SIG-M5 (cell line): ENCODE data around the gene CDK2AP2.

Experiments used
- DNase-seq: peaks from one replicate; lab custom pipeline; 2025; lab: John Stamatoyannopoulos, UW

Gene CDK2AP2

DNA sequence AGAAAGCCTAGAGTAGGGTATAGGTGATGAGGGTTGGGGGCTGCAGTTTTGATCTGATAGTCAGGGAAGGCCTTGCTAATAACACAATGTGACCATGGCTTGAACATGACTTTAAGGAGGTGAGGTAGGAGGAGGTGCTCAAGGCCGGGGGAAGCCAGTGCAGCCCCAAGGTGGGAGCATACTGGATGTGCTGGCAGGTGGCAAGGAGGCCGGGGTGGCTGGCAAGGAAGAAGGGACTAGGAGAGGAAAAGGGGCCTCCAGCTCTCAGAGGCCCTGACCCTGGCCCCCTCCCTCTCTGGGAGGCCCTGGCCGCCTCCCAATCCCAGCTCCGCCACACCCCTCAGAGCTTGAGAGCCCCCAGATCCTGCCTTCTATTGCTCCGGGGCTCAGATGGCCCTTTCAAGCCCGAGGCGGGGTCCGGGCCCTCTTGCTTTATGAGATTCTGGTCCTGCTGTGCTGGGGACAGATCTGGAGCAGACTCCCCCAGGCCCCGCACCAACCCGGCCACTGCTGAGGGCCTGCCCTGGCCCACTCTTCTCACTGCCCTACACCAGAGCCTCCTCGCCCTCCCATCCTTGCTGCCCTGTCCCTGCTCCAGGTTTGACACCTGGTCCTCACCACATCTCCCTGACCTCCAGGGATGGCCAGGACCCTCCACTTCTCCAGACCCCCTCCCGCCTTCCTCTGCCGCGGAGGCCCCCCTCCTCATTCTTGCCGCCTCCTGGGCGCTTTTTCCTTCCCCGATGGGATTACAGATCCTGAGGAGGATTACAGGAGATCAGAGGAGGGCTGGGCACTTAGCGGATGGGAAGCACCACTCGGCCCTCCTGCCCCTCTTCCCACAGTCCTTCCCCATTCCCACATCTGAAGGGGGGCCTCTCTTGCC, 4.6 kb downstream of the CDK2AP2 start:
- DNase-seq: no peak

DNA sequence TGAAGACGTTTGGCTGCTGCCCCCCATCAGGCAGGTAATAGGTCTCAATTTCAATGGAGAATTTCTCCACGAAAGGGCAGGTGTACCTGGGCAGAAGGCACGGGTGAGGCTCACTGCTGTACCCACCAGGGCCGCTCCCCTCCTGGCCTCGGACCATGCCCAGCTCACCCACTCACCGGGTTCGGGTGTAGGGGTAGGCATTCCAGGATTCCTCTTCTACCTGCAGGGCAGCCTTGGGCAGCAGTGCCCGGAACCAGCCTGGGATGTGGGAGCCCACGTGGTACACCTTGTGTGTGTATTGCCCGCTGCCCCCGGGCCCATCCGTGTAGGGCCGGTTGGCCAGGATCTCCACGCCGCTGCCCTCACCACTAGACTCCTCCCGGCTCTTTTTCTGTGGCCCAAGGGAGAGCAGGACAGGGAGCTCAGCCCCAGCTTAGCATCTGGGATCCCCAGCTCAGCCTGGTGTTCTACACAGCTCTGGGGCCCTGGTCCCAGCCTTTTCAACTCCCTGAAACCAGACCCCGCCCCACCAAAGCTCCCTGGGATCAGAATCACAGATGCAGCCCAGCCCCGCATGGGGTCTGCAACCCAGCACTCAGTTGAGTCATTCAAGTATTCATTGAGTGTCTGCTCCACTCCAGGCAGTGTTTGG, 5.5 kb downstream of the CDK2AP2 start:
- no peak for DNase-seq

DNA sequence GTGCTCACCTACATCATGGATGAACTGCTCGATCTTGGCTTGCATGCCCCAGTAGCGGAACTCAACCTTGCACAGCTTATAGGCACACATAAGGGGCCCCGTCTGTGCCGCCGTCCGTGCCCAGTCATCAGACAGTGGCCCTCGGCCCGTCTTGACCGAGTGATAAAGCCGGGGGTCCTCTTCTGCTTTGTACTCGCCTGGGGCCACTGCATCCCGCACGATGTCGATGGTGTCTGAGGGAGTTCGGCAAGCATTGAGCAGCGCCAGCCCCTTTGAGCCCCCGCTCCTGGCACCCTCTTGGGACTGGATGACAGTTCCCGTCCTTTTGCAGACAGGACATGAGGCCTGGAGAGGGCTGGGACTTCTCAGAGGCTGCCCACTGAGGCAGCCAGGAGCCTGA, 6.1 kb downstream of the CDK2AP2 start:
- no peak for DNase-seq

DNA sequence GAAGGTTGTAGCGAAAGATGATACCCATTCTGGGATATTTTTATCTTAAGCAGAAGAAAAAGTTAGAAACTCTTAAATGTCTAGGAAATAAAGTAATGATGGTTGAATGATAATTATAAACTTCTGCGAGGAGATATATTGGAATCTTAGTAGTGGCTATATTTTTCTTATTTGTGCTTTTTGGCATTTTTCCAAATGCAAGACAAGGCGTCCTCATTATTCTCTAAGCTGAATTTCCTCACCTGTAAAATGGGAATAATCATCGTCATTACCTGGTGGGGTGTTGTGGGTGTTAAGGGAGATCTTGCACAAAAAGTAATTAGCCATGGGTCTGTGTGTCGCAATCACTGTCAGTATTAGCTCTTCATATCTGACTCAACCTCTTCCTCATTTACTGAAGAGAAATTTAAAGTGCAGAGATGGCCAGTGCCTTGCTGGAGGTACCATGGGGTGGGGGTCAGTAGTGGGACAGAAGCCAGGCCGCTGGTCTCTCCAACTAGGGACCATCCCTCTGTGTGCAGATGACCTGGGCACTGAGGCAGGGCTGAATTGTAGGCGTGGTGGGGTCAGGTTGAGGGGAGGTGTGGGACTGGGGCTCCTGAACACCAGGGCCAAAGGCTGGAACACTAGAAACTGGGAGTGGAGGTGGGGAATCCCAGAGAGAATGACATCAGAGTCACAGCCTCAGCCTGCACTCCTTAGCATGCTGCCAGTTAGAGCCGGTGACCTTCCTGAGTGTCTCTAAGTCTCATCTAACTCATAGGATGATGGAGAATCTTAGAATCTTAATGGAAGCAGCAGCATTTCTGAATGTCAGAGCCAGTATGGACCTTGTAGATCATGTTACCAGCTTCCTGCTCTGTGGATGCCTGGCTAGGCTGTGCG, 6.9 kb downstream of the CDK2AP2 start:
- DNase-seq: no peak

DNA sequence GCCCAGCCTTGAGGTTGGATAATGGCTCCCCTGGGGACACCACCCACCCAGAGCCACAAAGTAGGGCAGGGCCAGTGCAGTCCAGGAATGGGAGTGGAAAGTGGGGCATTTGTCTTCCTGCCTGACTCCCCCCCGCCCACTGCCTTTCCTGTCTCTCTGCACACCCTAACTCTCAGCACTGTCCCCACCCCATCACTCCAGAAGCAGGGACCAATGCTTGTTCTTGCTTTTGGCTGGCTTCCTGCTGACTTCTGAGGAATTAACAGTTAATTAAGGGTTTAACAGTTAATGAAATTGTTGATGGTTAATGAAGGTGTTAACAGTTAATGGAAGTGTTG, 7.5 kb downstream of the CDK2AP2 start:
- no peak for DNase-seq

DNA sequence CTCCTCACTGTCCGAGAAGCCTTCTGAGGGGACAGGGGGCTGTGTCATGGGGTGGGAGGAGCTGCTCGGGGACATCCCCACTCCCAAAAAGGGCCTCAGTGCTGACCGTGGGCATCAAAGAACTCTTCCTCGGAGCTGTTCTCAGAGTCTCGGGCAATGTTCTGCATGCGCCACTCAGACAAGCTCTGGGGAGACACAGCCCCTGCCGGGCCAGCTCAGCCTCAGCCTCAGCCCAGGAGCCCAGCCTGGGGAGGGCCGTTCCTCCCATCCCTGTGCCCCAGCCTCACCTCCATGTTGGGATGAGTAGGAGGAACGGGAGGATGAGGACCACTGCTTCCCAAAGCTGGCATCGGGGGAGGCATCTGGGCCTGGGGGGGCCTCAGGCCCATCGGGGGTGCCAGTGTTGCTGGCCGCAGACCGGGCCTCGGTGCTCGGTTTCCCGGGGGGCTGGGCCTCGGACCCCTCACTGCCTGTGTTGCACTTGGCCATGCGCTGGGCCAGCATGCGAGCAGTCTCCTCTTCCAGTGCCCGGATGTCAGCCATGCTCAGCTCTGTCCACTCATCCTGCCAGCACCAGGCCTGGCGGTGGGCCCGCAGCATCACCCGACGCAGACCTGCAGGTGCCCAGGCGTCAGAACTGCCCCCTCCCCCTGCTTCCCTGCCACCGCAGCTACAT, 8.0 kb downstream of the CDK2AP2 start:
- no peak for DNase-seq

DNA sequence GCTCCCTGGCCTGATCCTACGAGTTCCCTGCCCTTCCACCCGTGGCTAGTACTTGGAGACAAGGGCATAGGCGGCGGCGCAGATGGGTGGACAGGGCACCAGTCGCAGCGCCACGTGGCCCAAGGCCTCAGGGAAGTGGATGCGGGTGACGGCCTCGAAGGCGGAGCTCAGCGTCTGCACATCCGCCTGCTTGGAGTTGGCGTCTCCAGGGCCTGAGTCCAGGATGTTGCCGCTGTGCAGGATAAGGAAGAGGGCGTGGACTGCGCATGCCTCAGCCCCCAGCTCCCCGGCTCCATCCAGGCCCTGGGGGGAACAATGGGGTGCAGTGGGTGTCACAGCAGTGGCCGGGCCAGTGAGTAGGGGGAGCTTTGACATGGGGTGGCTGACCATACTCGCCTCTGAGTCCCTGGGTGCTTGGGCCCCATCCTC, 9.4 kb downstream of the CDK2AP2 start:
- DNase-seq: no peak

DNA sequence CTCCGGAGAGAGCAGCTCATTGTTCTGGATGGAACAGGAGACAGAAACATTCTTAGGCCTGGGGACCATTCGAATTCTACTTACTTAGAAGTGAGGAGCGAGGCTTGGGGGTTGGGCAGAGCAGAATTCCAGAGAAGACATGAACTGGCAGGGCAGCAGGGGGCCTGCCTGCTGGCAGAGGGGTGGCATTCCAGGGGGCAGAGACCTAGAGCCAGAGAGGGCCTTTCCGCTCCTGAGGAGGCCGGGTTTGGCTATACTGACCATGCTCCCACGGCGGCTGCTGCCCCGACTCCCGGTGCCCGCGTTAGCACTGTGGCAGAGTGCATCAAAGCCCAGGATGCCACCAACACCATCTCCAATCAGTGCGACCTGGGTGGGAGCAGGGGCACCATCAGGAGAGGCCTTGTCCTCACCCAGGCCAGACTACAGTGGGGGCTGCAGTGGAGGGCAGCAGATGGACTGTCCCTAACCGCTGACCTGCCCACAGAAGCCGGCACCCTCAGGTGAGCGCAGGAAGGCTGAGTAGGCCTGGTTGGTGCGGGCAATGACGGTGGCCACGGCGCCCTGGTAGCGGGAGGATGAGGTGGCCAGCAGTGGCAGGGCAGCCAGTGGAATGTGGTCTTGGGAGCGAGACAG, 10.2 kb downstream of the CDK2AP2 start:
- no peak for DNase-seq

DNA sequence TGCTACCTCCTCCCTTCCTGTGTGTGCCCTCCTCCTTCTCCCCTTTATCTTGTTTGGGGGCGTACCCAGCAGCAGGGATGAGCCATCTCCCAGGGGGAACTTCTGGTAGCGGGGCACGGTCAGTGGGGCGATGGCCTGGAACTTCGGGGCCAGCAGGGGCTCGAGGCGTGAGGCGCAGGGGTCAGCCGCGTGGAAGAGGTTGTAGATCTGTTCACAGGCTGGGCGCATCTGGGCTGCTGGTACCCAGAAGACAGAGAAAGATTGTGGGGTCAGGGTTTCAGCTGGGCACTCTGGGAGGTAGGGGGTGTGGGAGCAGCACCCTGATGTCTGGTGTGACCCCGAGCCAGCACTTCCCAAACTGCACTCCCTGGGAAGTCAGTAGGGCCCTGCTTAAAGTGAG, 11.8 kb downstream of the CDK2AP2 start:
- DNase-seq: no peak

DNA sequence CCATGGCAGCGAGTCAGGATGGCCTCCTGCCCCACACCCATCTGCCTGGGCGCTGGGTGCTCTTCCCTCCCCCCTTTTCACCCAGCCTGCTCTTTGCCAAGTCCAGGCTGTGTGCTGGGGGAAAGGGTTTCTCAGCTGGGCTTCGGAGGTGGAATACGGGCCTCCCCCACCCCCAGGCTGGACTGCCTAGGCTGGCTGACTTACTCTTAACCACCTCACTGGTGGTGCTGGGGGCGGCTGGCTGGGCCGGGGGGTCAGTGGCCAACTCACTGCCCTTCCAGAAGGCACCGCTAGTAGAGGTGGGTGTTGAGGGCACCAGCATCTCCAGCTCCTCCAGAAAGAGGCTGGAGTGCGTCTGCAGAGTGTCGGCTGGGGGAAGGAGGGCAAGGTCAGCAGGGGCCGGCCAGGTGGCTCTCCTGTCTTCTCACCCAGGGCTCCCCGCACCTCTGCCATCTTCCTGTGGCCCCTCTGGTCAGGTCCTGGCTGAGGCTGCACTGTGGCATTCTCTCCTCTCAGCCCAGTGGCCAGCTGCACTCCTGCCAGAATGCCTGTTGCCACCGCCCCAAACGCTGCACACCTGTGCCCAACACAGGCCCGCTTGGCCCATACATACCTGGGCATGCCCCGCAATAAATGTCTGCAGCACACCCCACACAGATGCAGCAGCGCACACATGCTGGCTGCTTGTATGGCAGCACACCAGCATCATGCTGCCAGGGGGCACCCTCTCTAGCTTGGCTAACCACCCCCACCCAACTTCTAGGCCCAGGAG, 12.5 kb downstream of the CDK2AP2 start:
- no peak for DNase-seq

DNA sequence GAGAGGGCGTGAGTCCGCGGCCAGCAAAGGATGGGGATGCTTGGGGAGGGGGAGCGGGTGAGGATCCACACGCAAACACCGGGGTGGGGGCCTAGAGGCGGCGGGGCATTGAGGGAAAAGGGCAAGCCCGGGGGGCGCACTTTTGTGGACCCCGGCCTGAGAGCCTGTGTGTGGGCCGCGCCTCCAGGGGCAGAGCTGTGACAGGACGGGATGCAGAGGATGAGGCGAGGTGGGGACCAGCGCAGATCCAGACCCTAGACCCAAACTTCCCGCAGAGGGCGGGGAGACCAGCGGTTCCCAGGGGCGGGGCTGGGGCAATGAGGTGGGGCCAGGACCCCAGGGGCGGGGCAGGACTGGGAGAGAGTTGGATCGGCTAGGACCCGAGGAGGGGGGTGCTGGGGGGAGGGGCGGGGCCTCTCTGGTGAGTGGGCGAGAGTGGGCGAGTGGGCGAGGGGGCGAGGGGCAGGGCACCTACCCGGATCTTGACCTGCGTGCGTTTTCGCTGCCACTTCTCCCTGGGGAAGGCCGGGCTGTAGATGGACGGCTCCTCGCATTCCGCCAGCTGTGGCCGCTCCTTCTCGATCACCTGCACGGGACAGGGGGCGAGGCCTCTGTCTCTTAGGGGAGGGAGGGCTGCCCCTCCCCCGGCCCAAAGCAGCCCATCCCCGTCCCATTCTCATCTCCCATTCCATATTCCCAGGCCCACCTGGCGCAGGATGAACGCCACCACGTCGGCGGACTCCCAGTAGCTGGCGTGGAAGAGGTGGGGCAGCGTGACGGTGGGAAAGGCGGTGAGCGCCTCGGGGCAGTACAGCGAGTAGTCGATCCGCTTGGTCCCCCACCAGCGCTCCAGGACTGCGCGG, 13.4 kb downstream of the CDK2AP2 start:
- no peak for DNase-seq

DNA sequence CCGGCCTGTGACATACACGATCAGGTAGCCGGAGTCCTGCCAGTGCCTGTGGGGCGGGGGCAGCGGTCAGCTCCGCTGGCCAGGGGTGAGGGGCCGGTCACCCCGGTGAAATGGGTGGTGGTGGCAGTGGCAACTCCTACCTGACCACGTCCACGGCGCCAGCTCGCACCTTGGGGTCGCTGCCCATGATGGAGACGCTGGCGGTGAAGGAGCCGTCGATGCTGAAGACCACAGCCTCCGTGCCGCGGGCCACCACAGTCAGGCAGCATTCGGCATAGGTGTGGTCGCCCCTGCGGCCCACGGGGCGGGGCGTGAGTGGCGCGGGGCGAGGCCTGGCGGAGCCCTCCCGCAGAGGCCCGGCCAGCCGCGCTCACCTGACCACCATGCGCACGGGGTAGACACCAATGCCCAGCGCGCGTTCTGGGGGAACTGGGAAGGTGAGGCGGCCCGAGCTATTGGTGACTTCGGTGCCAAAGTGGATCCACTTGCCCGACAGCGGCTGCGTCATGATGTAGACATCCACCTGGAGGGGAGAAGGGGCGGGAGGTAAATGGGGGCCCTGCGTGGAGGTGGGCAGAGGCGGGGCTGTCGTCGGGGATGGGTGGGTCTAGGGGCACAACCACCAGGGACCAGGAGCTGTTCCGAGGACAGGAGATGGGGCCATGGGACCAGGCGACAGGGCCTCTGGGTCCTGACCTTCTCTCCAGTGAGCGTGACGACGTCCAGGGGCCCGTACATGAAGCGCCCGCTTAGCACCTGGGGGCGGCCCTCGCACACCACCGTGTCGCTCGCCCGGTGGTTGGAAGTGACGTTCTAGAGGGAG, 14.2 kb downstream of the CDK2AP2 start:
- DNase-seq: no peak

DNA sequence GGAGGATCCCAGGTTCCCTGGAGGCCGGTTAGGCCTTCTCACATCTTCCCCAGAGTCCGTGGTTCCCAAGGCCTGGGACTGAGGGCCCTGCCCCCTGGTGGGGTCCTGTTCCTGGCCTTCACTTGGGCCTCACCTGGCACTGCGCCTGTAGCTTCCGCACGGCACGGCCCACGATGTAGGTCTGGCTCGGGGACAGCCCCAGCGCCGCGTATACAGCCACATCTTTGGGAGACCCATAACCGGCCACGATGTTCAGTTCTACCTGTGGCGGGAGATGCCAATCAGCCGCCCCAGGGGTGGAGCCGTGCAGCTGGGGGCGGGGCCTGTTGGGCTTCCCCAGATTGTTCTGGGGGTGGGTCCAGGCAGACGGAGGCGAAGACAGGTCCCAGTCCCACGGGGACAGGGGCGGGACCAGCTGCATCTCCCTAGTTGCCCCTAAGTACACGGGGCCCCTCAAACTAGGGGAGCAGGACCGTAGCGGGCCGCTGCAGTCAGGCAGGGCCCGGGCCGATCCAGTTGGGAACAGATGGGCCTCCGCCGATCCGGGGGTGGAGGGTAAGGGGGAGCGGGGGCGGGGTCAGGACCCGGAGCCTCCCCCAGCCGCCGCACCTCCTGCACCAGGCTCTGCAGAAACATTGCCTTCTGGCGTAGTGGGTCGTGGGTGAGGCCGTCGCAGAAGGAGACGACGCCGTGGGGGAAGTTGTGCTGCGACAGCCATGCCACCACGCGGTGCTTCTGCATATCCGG, 15.0 kb downstream of the CDK2AP2 start:
- no peak for DNase-seq

DNA sequence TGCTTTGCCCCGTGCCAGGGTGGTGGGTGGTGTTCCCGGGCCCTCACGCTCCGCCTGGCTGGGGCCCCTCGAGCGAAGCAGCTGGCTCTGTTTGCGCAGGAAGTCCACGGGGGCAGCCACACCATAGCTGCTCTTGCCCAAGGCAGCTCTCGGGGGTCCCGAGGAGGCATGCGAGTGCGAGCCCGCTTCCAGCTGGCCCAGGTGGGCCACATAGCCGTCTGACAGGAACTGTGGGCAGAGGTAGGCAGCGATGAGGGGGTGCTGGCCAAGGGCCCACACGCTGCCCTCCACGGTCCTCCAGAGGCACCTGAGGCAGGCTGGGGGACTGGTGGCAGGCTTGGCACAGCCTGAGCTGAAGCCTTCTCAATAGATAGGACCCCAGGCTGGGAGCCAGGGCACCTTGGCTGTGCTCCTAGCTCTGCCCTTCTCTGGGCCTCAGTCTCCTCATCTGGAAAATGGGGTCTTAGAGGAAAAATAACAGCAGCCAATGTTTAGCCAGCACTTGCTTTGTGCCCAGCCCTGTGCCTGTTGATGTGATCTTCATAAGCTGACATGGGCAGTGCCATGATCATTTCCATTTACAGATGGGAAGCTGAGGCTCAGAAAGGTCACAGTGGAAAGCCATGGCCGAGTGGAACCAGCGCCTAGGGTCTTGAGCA, 15.8 kb downstream of the CDK2AP2 start:
- no peak for DNase-seq

DNA sequence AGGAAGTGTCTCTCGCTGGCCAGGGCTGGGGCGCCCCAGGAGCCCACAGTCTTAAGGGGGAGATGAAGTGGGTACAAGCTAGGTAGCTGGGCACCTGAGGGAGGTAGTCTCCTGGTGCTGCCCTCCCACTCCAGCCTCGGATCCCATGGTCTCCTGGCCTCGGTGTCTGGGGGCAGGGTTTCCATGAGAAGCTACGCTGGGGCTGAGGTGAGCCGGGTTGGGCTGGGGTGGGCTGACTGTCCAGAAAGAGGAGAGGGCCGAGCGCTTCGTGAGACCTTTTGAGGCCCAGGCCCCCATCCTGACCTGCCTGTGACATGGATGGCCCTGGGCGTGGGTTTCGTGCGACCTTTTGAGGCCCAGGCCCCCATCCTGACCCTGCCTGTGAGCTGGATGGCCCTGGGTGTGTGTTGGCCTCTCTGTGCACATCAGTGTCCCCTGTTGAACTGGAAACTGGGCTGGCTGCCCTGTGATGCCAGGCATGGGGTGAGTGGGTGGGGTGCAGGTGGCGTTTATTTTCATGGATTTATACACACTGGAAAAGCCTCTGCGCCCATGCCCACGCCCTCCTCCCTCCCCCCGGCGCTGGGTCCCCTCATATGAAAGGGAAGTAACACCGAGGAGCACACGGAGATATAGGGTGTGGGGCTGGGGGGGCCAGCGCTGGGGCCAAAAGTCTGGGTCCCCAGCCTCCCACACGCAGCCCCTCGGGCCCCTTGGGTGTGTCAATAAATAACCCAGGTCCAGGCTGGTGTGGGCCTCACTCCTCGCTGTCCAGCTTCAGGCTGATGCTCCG, 16.5 kb downstream of the CDK2AP2 start:
- DNase-seq: no peak

DNA sequence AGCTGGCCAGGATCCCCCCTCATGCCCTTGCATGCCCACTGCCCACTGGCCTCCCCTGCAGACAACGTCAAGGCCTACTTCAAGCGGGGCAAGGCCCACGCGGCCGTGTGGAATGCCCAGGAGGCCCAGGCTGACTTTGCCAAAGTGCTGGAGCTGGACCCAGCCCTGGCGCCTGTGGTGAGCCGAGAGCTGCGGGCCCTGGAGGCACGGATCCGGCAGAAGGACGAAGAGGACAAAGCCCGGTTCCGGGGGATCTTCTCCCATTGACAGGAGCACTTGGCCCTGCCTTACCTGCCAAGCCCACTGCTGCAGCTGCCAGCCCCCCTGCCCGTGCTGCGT, 17.3 kb downstream of the CDK2AP2 start:
- no peak for DNase-seq
